Epithelial cell of esophagus (primary cell): ENCODE measurements around the gene THAP8.

Experiments used
- DNase-seq: peaks from one replicate; pipeline ENCODE4 v3.0.0; 2010; ENCODE audit warnings: low read depth
- H3K4me3 ChIP-seq: 2 replicates; pipeline ENCODE4 v1.5.1; 2011; ENCODE audit warnings: mild to moderate bottlenecking, low read length, control low read depth
- CTCF ChIP-seq: IDR thresholded peaks from 2 replicates; pipeline ENCODE4 v1.5.1; 2011; ENCODE audit warnings: low read depth, mild to moderate bottlenecking, low read length, control low read depth, inconsistent platforms; ENCODE audit not compliant: insufficient read depth; ENCODE audit errors: missing control alignments

Gene THAP8

GRCh38 chr19:35992907-35993765 is 60.9 kb downstream of the THAP8 start:
- TF ChIP-seq CTCF, result no peak
- no peak overlapping the region for H3K4me3 ChIP-seq
- DNase-seq, result peak; percentile 65

- no peak overlapping the region for H3K4me3 ChIP-seq
- no peak for TF ChIP-seq CTCF
- no peak for DNase-seq
Measured at GRCh38 chr19:35991731-35992450, 62.2 kb downstream of the THAP8 start.

GRCh38 chr19:35990771-35991730 is 63.0 kb downstream of the THAP8 start:
- no peak overlapping the region for H3K4me3 ChIP-seq
- DNase-seq, result no peak
- no peak for TF ChIP-seq CTCF

- H3K4me3 ChIP-seq, result no peak overlapping the region
- TF ChIP-seq CTCF, result no peak
- no peak for DNase-seq
Measured at GRCh38 chr19:35990156-35990555, 63.9 kb downstream of the THAP8 start.

- no peak for TF ChIP-seq CTCF
- no peak overlapping the region for H3K4me3 ChIP-seq
- DNase-seq, result no peak
Measured at GRCh38 chr19:35988824-35989223, 65.3 kb downstream of the THAP8 start.

- H3K4me3 ChIP-seq, result no peak overlapping the region
- no peak for TF ChIP-seq CTCF
Measured at GRCh38 chr19:35987571-35987896, 66.6 kb downstream of the THAP8 start.

More at GRCh38 chr19:35987571-35987896, 66.6 kb downstream of the THAP8 start:
- no peak for DNase-seq
